Liver (tissue), 9 donors: ENCODE data around the gene KCNQ4. TPM values are rescaled to one million over a fixed set of nuclear protein-coding genes. Genes with fewer than 3 reads are reported as not detected.

Source experiments
- DNase-seq: peaks from one replicate; pipeline ENCODE4 v3.0.0-alpha.2; 2017; ENCODE audit warnings: low spot score
- H3K27ac ChIP-seq, 2 donors: one replicate each; pipeline ENCODE4 v1.7.0; 2013; ENCODE audit warnings: inconsistent platforms in 2 of 2, low read length in 2 of 2, control low read depth in 1 of 2, low read depth in 1 of 2, mild to moderate bottlenecking in 1 of 2
- H3K27me3 ChIP-seq, 4 donors: one replicate each; pipeline versions ENCODE4 v1.6.1 to v1.7.0; 2013; ENCODE audit warnings: low read length in 3 of 4, inconsistent platforms in 1 of 4, mild to moderate bottlenecking in 1 of 4, moderate library complexity in 1 of 4; ENCODE audit not compliant: control insufficient read depth in 4 of 4, insufficient read depth in 4 of 4
- H3K36me3 ChIP-seq, 4 donors: one replicate each; pipeline versions ENCODE4 v1.6.1 to v1.7.0; 2013; ENCODE audit warnings: low read length in 3 of 4, mild to moderate bottlenecking in 3 of 4, low read depth in 1 of 4, moderate library complexity in 1 of 4; ENCODE audit not compliant: control insufficient read depth in 4 of 4, insufficient read depth in 3 of 4
- H3K4me1 ChIP-seq, 4 donors: one replicate each; pipeline versions ENCODE4 v1.6.1 to v1.7.0; 2013; ENCODE audit warnings: low read length in 3 of 4, mild to moderate bottlenecking in 3 of 4, moderate library complexity in 1 of 4; ENCODE audit not compliant: control insufficient read depth in 4 of 4, insufficient read depth in 4 of 4
- H3K4me3 ChIP-seq, 3 donors: one replicate each; pipeline versions ENCODE4 v1.6.1 to v1.7.0; 2013; ENCODE audit warnings: low read length in 3 of 3, control low read depth in 1 of 3, low read depth in 1 of 3, mild to moderate bottlenecking in 1 of 3
- H3K9ac ChIP-seq, 2 donors: one replicate each; pipeline ENCODE4 v1.7.0; 2013; ENCODE audit warnings: low read length in 2 of 2, mild to moderate bottlenecking in 2 of 2, moderate library complexity in 2 of 2, control low read depth in 1 of 2, low read depth in 1 of 2
- H3K9me3 ChIP-seq, 4 donors: one replicate each; pipeline versions ENCODE4 v1.6.1 to v1.7.0; 2013; ENCODE audit warnings: low read length in 3 of 4; ENCODE audit not compliant: control insufficient read depth in 4 of 4
- CTCF ChIP-seq: fragments of 150-350 bp; IDR thresholded peaks from 2 replicates; pipeline ENCODE4 v1.5.1; 2017; ENCODE audit warnings: improper control_type of control experiment, low read depth, low read length; ENCODE audit not compliant: missing input control
- EGR1 ChIP-seq, 2 donors: IDR thresholded peaks; 2 replicates each; pipeline ENCODE4 v1.6.1; 2016 to 2018; ENCODE audit warnings: antibody characterized with exemption in 2 of 2, low read depth in 2 of 2
- FOXA1 ChIP-seq: IDR thresholded peaks from 2 replicates; pipeline ENCODE4 v1.6.1; 2016; ENCODE audit warnings: antibody characterized with exemption
- FOXA2 ChIP-seq: IDR thresholded peaks from 2 replicates; pipeline ENCODE4 v1.6.1; 2016; ENCODE audit warnings: antibody characterized with exemption
- GABPA ChIP-seq, 2 donors: IDR thresholded peaks in 1 of 2; conservative IDR thresholded peaks in 1 of 2; 2 replicates each; pipeline ENCODE4 v1.6.1; 2016; ENCODE audit warnings: antibody characterized with exemption in 2 of 2, mild to moderate bottlenecking in 1 of 2, moderate library complexity in 1 of 2
- HNF4A ChIP-seq, 2 donors: conservative IDR thresholded peaks; 2 replicates each; pipeline ENCODE4 v1.6.1; 2016; ENCODE audit warnings: antibody characterized with exemption in 2 of 2, mild to moderate bottlenecking in 2 of 2
- JUND ChIP-seq, 2 donors: IDR thresholded peaks; 2 replicates each; pipeline ENCODE4 v1.6.1; 2016; ENCODE audit warnings: antibody characterized with exemption in 2 of 2
- MAX ChIP-seq: IDR thresholded peaks from 2 replicates; pipeline ENCODE4 v1.6.1; 2016; ENCODE audit warnings: antibody characterized with exemption
- NR2F2 ChIP-seq: IDR thresholded peaks from 2 replicates; pipeline ENCODE4 v1.6.1; 2016; ENCODE audit warnings: antibody characterized with exemption
- RXRA ChIP-seq, 2 donors: IDR thresholded peaks; 2 replicates each; pipeline ENCODE4 v1.6.1; 2017 to 2018; ENCODE audit warnings: antibody characterized with exemption in 2 of 2, mild to moderate bottlenecking in 1 of 2
- SP1 ChIP-seq: IDR thresholded peaks from 2 replicates; pipeline ENCODE4 v1.6.1; 2018; ENCODE audit warnings: antibody characterized with exemption, mild to moderate bottlenecking
- TAF1 ChIP-seq: conservative IDR thresholded peaks from 2 replicates; pipeline ENCODE4 v1.6.1; 2016; ENCODE audit warnings: antibody characterized with exemption, mild to moderate bottlenecking
- YY1 ChIP-seq: IDR thresholded peaks from 2 replicates; pipeline ENCODE4 v1.6.1; 2016; ENCODE audit warnings: antibody characterized with exemption, mild to moderate bottlenecking
- ZBTB33 ChIP-seq: IDR thresholded peaks from 2 replicates; pipeline ENCODE4 v1.6.1; 2016; ENCODE audit warnings: antibody characterized with exemption
- WGBS: extraction: QIAGEN DNeasy Blood & Tissue Kit; methylation state at CpG from one replicate; pipeline ENCODE4 v1.1.7; 2013; 5-methylcytosine and 5-hydroxymethylcytosine counted together
- polyA plus RNA-seq, 2 donors: library from polyadenylated mRNA; stranded (reverse) in 1 of 2; unstranded in 1 of 2; fragments of 200-250 nt in 1 of 2; fragments of >200 nt in 1 of 2; fragmentation: Nextera tagmentation in 1 of 2; extraction: Ambion mirVana in 1 of 2; gene quantifications; one replicate each; pipeline versions ENCODE4 v1.2.1 to v1.2.3, GENCODE V29; 2013 to 2015
- total RNA-seq, 2 donors: library from RNA; depleted of rRNA; stranded (reverse); fragments of >200 nt; gene quantifications; one replicate each; pipeline ENCODE4 v1.2.3, GENCODE V29; 2014
- TF ChIP-seq, protein P1 (sequence below): IDR thresholded peaks from 2 replicates; pipeline ENCODE4 v1.6.1; 2016; ENCODE audit warnings: antibody characterized with exemption, mild to moderate bottlenecking
- donor health status: healthy.
- donor health status: healthy.
- donor health status: healthy.
- donor health status: healthy.
- donor health status: healthy.

Gene KCNQ4
- total and polyA plus RNA-seq, 4 donors = 0.10 to 2.1 (median 0.27) TPM

DNA sequence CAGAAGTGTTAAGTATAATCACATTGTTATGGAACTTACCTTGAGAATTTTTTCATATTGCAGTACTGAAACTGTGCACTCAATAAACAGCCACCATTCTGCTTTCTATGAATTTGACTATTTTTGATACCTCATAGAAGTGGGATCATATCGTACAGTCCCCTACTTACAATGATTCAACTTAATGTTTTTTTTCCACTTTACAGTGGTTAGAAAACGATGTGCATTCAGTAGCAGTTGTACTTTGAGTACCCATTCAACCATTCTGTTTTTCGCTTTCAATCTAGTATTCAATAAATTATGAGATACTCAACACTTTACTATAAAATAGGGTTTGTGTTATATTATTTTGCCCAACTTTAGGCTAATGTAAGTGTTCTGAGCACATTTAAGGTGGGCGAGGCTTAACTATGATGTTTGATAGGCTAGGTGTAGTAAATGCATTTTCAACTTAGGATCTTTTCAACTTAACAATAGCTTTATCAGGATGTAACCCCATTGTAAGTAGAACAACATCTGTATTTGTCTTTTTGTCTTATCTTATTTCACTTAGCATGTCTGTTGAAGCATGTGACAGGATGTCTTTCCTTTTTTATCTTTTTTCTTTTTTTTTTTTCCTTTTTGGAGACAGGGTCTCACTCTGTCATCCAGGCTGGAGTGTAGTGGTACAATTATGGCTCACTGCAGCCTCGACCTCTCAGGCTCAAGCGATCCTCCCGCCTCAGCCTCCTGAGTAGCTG is 42.4 kb upstream of the KCNQ4 start:
- H3K27ac ChIP-seq = peak overlapping the region; percentile 26 to 62
- no peak for DNase-seq
- no peak overlapping the region for H3K9ac ChIP-seq
- H3K36me3 ChIP-seq = peaks cover 0 to 8% (median 2%) of the 10 kb centered on the region in 4 donors
- no peaks in the 10 kb centered on the region for H3K9me3 ChIP-seq
- no peak overlapping the region for H3K4me3 ChIP-seq
- WGBS = 94% methylated on average over 7 of the region's 7 CpGs
- H3K27me3 ChIP-seq = no peaks in the 10 kb centered on the region
- H3K4me1 ChIP-seq = peaks cover 9 to 70% (median 45%) of the 10 kb centered on the region in 4 donors
- TF ChIP-seq MAX = no peak
- TF ChIP-seq JUND (IDR thresholded peaks at IDR 0.05) = no peak
- no peak for TF ChIP-seq EGR1 (IDR thresholded peaks at IDR 0.05; ENCODE audit: low read depth in 2 of 2)
- no peak for TF ChIP-seq NR2F2
- TF ChIP-seq FOXA2 = no peak
- TF ChIP-seq TAF1 = no peak
- TF ChIP-seq YY1 = no peak
- TF ChIP-seq CTCF = no peak
- no peak for TF ChIP-seq RXRA (IDR thresholded peaks at IDR 0.05)
- no peak for TF ChIP-seq SP1
- TF ChIP-seq FOXA1 = no peak
- no peak for TF ChIP-seq GABPA (IDR thresholded peaks at IDR 0.05 in 1 of 2, conservative IDR thresholded peaks at IDR 0.05 in 1 of 2)
- TF ChIP-seq HNF4A (conservative IDR thresholded peaks at IDR 0.05) = no peak

GRCh38 chr1:40742363-40743061 is 41.1 kb upstream of the KCNQ4 start:
- no peaks in the 10 kb centered on the region for H3K27me3 ChIP-seq
- H3K9ac ChIP-seq = no peak overlapping the region
- H3K4me3 ChIP-seq = no peak overlapping the region
- no peak for DNase-seq
- peaks cover 0 to 10% (median 4%) of the 10 kb centered on the region in 4 donors for H3K36me3 ChIP-seq
- no peak for TF ChIP-seq MAX
- no peak for TF ChIP-seq FOXA2
- TF ChIP-seq FOXA1 = no peak
- TF ChIP-seq YY1 = no peak
- 93% methylated on average over 3 of the region's 3 CpGs for WGBS
- peak overlapping the region; percentile 21 to 28 for H3K27ac ChIP-seq
- H3K9me3 ChIP-seq = no peaks in the 10 kb centered on the region
- H3K4me1 ChIP-seq = peaks cover 8 to 75% (median 52%) of the 10 kb centered on the region in 4 donors

DNA sequence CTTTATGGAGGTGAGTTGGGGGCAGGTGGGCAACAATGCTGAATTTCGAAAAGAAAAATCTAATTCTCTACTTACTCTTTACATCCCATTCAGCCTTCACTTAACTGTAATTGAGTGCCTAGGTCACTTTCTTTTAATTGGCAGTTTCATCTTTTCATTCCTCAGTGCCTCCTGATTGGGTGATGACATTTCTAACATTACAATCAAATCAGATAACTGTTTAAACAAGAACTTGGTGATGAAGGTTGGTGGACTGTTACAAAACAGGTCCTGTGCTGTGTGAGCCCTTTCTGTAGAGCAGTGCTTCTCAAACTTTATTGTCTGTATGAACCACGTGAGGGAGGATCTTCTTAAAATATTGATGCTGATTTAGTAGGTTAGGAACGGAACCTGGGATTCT is 40.1 kb upstream of the KCNQ4 start:
- H3K4me1 ChIP-seq = peaks cover 8 to 73% (median 52%) of the 10 kb centered on the region in 4 donors
- peak overlapping the region; percentile 28 to 33 for H3K27ac ChIP-seq
- H3K4me3 ChIP-seq = no peak overlapping the region
- peak overlapping the region in 1 of 2 donors; percentile 12 for H3K9ac ChIP-seq
- WGBS = 72% methylated on average over 3 of the region's 3 CpGs
- H3K36me3 ChIP-seq = peaks cover 0 to 16% (median 6%) of the 10 kb centered on the region in 4 donors
- no peaks in the 10 kb centered on the region for H3K9me3 ChIP-seq
- no peak for DNase-seq
- H3K27me3 ChIP-seq = no peaks in the 10 kb centered on the region
- peak; percentile 25 for TF ChIP-seq MAX
- no peak for TF ChIP-seq NR2F2
- peak; percentile 50 for TF ChIP-seq YY1
- no peak for TF ChIP-seq ZBTB33
- peak; percentile 8 for TF ChIP-seq FOXA1
- TF ChIP-seq TAF1 = no peak
- no peak for TF ChIP-seq GABPA (IDR thresholded peaks at IDR 0.05 in 1 of 2, conservative IDR thresholded peaks at IDR 0.05 in 1 of 2)
- peak in 1 of 2 donors; percentile 35 for TF ChIP-seq JUND (IDR thresholded peaks at IDR 0.05)
- TF ChIP-seq, protein P1, sequence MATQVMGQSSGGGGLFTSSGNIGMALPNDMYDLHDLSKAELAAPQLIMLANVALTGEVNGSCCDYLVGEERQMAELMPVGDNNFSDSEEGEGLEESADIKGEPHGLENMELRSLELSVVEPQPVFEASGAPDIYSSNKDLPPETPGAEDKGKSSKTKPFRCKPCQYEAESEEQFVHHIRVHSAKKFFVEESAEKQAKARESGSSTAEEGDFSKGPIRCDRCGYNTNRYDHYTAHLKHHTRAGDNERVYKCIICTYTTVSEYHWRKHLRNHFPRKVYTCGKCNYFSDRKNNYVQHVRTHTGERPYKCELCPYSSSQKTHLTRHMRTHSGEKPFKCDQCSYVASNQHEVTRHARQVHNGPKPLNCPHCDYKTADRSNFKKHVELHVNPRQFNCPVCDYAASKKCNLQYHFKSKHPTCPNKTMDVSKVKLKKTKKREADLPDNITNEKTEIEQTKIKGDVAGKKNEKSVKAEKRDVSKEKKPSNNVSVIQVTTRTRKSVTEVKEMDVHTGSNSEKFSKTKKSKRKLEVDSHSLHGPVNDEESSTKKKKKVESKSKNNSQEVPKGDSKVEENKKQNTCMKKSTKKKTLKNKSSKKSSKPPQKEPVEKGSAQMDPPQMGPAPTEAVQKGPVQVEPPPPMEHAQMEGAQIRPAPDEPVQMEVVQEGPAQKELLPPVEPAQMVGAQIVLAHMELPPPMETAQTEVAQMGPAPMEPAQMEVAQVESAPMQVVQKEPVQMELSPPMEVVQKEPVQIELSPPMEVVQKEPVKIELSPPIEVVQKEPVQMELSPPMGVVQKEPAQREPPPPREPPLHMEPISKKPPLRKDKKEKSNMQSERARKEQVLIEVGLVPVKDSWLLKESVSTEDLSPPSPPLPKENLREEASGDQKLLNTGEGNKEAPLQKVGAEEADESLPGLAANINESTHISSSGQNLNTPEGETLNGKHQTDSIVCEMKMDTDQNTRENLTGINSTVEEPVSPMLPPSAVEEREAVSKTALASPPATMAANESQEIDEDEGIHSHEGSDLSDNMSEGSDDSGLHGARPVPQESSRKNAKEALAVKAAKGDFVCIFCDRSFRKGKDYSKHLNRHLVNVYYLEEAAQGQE = peak; percentile 23
- peak in 1 of 2 donors; percentile 71 for TF ChIP-seq RXRA (IDR thresholded peaks at IDR 0.05)
- peak; percentile 36 for TF ChIP-seq SP1
